Neuronal stem cell (in vitro differentiated cells): Measurements from ENCODE around the gene CNTRL.
"Not testable (repeated sequence)": the region's sequence is repeated elsewhere in the genome, so short reads cannot be mapped to it uniquely, and the experiment has no call there.

Experiments
- DNase-seq: peaks from one replicate; pipeline ENCODE4 v3.0.0-alpha.2; 2013; ENCODE audit warnings: low spot score
- H2AFZ ChIP-seq: one replicate; pipeline ENCODE4 v1.6.1; 2013; ENCODE audit warnings: mild to moderate bottlenecking, low read length, inconsistent platforms
- H2AK5ac ChIP-seq: 2 replicates; pipeline ENCODE4 v1.6.1; 2013; ENCODE audit warnings: low read depth, mild to moderate bottlenecking, inconsistent platforms, low read length, moderate library complexity, mixed read lengths
- H2BK120ac ChIP-seq: 2 replicates; pipeline ENCODE4 v1.6.1; 2013; ENCODE audit warnings: low read depth, mild to moderate bottlenecking, inconsistent platforms, low read length, moderate library complexity, mixed read lengths
- H2BK12ac ChIP-seq: one replicate; pipeline ENCODE4 v1.6.1; 2013; ENCODE audit warnings: low read length, inconsistent platforms
- H2BK15ac ChIP-seq: 2 replicates; pipeline ENCODE4 v1.6.1; 2013; ENCODE audit warnings: mild to moderate bottlenecking, low read length, inconsistent platforms, mixed read lengths
- H2BK5ac ChIP-seq: one replicate; pipeline ENCODE4 v1.6.1; 2013; ENCODE audit warnings: inconsistent platforms, mild to moderate bottlenecking, low read length, moderate library complexity
- H3K14ac ChIP-seq: one replicate; pipeline ENCODE4 v1.6.1; 2013; ENCODE audit warnings: low read length, inconsistent platforms
- H3K18ac ChIP-seq: 2 replicates; pipeline ENCODE4 v1.6.1; 2013; ENCODE audit warnings: low read length, inconsistent platforms
- H3K23ac ChIP-seq: 2 replicates; pipeline ENCODE4 v1.6.1; 2013; ENCODE audit warnings: low read depth, mild to moderate bottlenecking, mixed read lengths, low read length, inconsistent platforms; ENCODE audit not compliant: poor library complexity
- H3K27ac ChIP-seq: replicated peaks from 3 replicates; pipeline ENCODE4 v1.5.1; 2013; ENCODE audit warnings: low read length, inconsistent platforms
- H3K27me3 ChIP-seq, 3 experiments: 2 replicates each; pipeline ENCODE4 v1.6.1; 2013; ENCODE audit warnings: low read length in 3 of 3, mild to moderate bottlenecking in 2 of 3, inconsistent platforms in 1 of 3, low read depth in 1 of 3, mixed read lengths in 1 of 3, moderate library complexity in 1 of 3; ENCODE audit not compliant: control insufficient read depth in 3 of 3, insufficient read depth in 3 of 3
- H3K36me3 ChIP-seq, 2 donors: replicated peaks in 1 of 2; 2 replicates each; pipeline ENCODE4 v1.6.1; 2013; ENCODE audit warnings: low read length in 2 of 2; ENCODE audit not compliant: control insufficient read depth in 2 of 2, insufficient read depth in 2 of 2
- H3K4ac ChIP-seq: 2 replicates; pipeline ENCODE4 v1.6.1; 2013; ENCODE audit warnings: inconsistent platforms, mild to moderate bottlenecking, low read length, moderate library complexity
- H3K4me1 ChIP-seq, 2 donors: 1 replicate in 1 of 2; 2 replicates in 1 of 2; pipeline ENCODE4 v1.6.1; 2013; ENCODE audit warnings: low read length in 2 of 2, low read depth in 1 of 2; ENCODE audit not compliant: control insufficient read depth in 2 of 2, insufficient read depth in 1 of 2
- H3K4me2 ChIP-seq: one replicate; pipeline ENCODE4 v1.6.1; 2013; ENCODE audit warnings: mild to moderate bottlenecking, low read length, inconsistent platforms; ENCODE audit not compliant: insufficient read depth, poor library complexity, severe bottlenecking
- H3K4me3 ChIP-seq, 2 donors: 2 replicates each; pipeline ENCODE4 v1.5.1; 2013; ENCODE audit warnings: low read length in 2 of 2, mild to moderate bottlenecking in 2 of 2, inconsistent platforms in 1 of 2, moderate library complexity in 1 of 2
- H3K79me1 ChIP-seq: one replicate; pipeline ENCODE4 v1.6.1; 2013; ENCODE audit warnings: low read depth, mild to moderate bottlenecking, inconsistent platforms, low read length, moderate library complexity
- H3K9ac ChIP-seq: one replicate; pipeline ENCODE4 v1.6.1; 2013; ENCODE audit warnings: mild to moderate bottlenecking, low read depth, low read length, inconsistent platforms; ENCODE audit not compliant: poor library complexity
- H3K9me3 ChIP-seq, 2 donors: replicated peaks in 1 of 2; 2 replicates each; pipeline versions ENCODE3 to v1.6.1; 2013; ENCODE audit warnings: low read length in 2 of 2, mild to moderate bottlenecking in 2 of 2, inconsistent platforms in 1 of 2, low read depth in 1 of 2, mixed read lengths in 1 of 2, moderate library complexity in 1 of 2; ENCODE audit not compliant: control insufficient read depth in 2 of 2, insufficient read depth in 1 of 2
- H4K8ac ChIP-seq: one replicate; pipeline ENCODE4 v1.6.1; 2013; ENCODE audit warnings: low read depth, mild to moderate bottlenecking, inconsistent platforms, low read length, moderate library complexity
- H4K91ac ChIP-seq: one replicate; pipeline ENCODE4 v1.6.1; 2013; ENCODE audit warnings: low read length, low read depth, mild to moderate bottlenecking, inconsistent platforms; ENCODE audit not compliant: poor library complexity
- WGBS, 2 donors: extraction: QIAGEN DNeasy Blood & Tissue Kit; methylation state at CpG; one replicate each; pipeline ENCODE4 v1.1.7; 2013; ENCODE audit warnings: missing lambda C conversion rate in 2 of 2, mixed read lengths in 1 of 2; ENCODE audit not compliant: insufficient read length in 2 of 2, insufficient replicate concordance in 1 of 2; ENCODE audit errors: extremely low coverage in 2 of 2; 5-methylcytosine and 5-hydroxymethylcytosine counted together

The CNTRL gene

GRCh38 chr9:121090743-121091142 lies 16.0 kb downstream of the CNTRL start:
- not testable (repeated sequence) for H3K27me3 ChIP-seq, H3K79me1 ChIP-seq
- no CpG with 5 or more reads among the region's 6 CpGs for WGBS, 2 donors

GRCh38 chr9:121095057-121095456 lies 20.3 kb downstream of the CNTRL start:
- no peak overlapping the region for H2BK12ac ChIP-seq
- H3K9me3 ChIP-seq, result peaks cover 0 to 13% of the 10 kb centered on the region in 2 donors
- H3K4me1 ChIP-seq, result no peaks in the 10 kb centered on the region
- H3K79me1 ChIP-seq, result no peaks in the 10 kb centered on the region
- no peak overlapping the region for H2AFZ ChIP-seq
- no peak overlapping the region for H3K23ac ChIP-seq
- no peak overlapping the region for H2BK5ac ChIP-seq
- no peak overlapping the region for H4K8ac ChIP-seq
- no peak overlapping the region for H2BK15ac ChIP-seq
- no peaks in the 10 kb centered on the region for H3K27me3 ChIP-seq
- no peak overlapping the region for H3K27ac ChIP-seq
- peaks cover 4 to 76% of the 10 kb centered on the region in 2 donors for H3K36me3 ChIP-seq
- no peak overlapping the region for H3K9ac ChIP-seq
- H3K4ac ChIP-seq, result no peak overlapping the region
- no peak for DNase-seq
- no peak overlapping the region for H4K91ac ChIP-seq
- H3K4me3 ChIP-seq, result no peak overlapping the region
- no peak overlapping the region for H3K4me2 ChIP-seq
- no peak overlapping the region for H3K18ac ChIP-seq
- no peak overlapping the region for H2AK5ac ChIP-seq
- no peak overlapping the region for H2BK120ac ChIP-seq
- no peak overlapping the region for H3K14ac ChIP-seq

More at GRCh38 chr9:121090743-121091142, 16.0 kb downstream of the CNTRL start:
- not testable (repeated sequence) for H3K18ac ChIP-seq, H2AFZ ChIP-seq, H4K91ac ChIP-seq, H2BK5ac ChIP-seq, H3K9ac ChIP-seq, H3K4me2 ChIP-seq, H3K23ac ChIP-seq, H3K4ac ChIP-seq, H3K14ac ChIP-seq, H2BK15ac ChIP-seq, H3K9me3 ChIP-seq, H2BK12ac ChIP-seq, H4K8ac ChIP-seq, H2BK120ac ChIP-seq, H3K4me3 ChIP-seq, H2AK5ac ChIP-seq, H3K27ac ChIP-seq, H3K4me1 ChIP-seq, DNase-seq
- peaks cover 2 to 58% of the 10 kb centered on the region in 2 donors for H3K36me3 ChIP-seq

GRCh38 chr9:121098567-121099198 lies 23.9 kb downstream of the CNTRL start:
- no peak overlapping the region for H4K8ac ChIP-seq
- H3K4me2 ChIP-seq, result no peak overlapping the region
- no peak overlapping the region for H2BK12ac ChIP-seq
- H3K4me3 ChIP-seq, result no peak overlapping the region
- no peak overlapping the region for H2BK15ac ChIP-seq
- H3K9me3 ChIP-seq, result peaks cover 0 to 13% of the 10 kb centered on the region in 2 donors
- peaks cover 4 to 53% of the 10 kb centered on the region in 2 donors for H3K36me3 ChIP-seq
- no peaks in the 10 kb centered on the region for H3K27me3 ChIP-seq
- WGBS, 2 donors, result no CpG with 5 or more reads among the region's 5 CpGs
- no peak overlapping the region for H2BK5ac ChIP-seq
- no peak overlapping the region for H3K23ac ChIP-seq
- H3K4me1 ChIP-seq, result no peaks in the 10 kb centered on the region
- H2AK5ac ChIP-seq, result no peak overlapping the region
- no peak overlapping the region for H3K9ac ChIP-seq
- DNase-seq, result no peak
- H3K14ac ChIP-seq, result no peak overlapping the region
- no peak overlapping the region for H4K91ac ChIP-seq
- no peak overlapping the region for H3K4ac ChIP-seq
- no peak overlapping the region for H3K18ac ChIP-seq
- no peak overlapping the region for H2BK120ac ChIP-seq
- no peak overlapping the region for H3K27ac ChIP-seq
- H2AFZ ChIP-seq, result no peak overlapping the region
- H3K79me1 ChIP-seq, result no peaks in the 10 kb centered on the region

- H3K18ac ChIP-seq, H3K14ac ChIP-seq, H3K9me3 ChIP-seq, H3K79me1 ChIP-seq, H2BK5ac ChIP-seq, H2AK5ac ChIP-seq, H3K9ac ChIP-seq, DNase-seq, H2AFZ ChIP-seq, H3K27me3 ChIP-seq, H2BK12ac ChIP-seq, H3K23ac ChIP-seq, H4K8ac ChIP-seq, H3K4me2 ChIP-seq, H4K91ac ChIP-seq, H3K4me1 ChIP-seq, H3K4ac ChIP-seq, H2BK15ac ChIP-seq, H3K4me3 ChIP-seq, H2BK120ac ChIP-seq, H3K27ac ChIP-seq: not testable (repeated sequence)
- no CpG with 5 or more reads among the region's 5 CpGs for WGBS, 2 donors
- H3K36me3 ChIP-seq, result peaks cover 0 to 17% of the 10 kb centered on the region in 2 donors
These were observed 29.3 kb downstream of the CNTRL start for GRCh38 chr9:121104054-121104453.
